GM21360 (cell line): ENCODE results near the gene DPEP1.
"Not testable (repeated sequence)": the region's sequence is repeated elsewhere in the genome, so short reads cannot be mapped to it uniquely, and the experiment has no call there.

Experiments used
- ATAC-seq: cut with Tn5 transposase; IDR thresholded peaks from one replicate; pipeline ENCODE4 v1.9.1; 2021; ENCODE audit warnings: mild to moderate bottlenecking, moderate library complexity; ENCODE audit not compliant: unreplicated experiment

Gene DPEP1

DNA sequence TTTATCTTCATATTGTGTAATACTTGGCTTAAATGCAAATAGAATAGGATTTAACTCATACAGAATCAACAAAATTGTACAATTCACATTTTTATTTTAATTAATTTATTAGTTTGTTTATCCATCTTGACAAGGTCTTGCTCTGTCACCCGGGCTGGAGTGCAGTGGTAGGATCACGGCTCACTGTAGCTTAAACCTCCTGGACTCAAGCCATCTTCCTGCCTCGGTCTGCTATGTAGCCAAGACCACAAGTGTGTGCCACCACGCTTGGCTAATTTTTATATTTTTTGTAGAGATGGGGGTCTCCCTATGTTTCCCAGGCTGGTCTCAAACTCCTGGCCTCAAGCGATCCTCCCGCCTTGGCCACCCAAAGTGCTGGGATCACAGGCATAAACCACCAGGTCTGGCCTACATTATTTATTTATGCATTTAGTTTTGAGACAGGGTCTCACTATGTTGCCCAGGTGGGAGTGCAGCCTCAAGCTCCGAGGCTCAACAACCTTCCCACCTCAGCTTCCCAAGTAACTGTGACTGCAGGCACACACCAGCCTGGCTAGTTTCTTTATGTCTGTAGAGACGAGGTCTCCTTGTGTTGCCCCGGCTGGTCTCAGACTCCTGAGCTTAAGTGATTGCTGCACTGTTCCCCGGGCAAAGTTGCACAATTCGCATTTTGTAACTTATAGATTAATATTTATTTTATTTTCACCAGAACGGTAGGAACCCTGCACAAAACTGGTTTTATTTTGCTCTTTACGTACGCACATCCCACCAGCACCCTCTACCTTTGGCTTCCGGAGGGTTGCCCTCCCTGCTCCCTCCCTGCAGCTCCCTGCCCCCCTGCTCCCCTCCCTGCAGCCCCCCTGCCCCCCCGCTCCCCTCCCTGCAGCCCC, 4.9 kb downstream of the DPEP1 start:
- ATAC-seq = no peak

DNA sequence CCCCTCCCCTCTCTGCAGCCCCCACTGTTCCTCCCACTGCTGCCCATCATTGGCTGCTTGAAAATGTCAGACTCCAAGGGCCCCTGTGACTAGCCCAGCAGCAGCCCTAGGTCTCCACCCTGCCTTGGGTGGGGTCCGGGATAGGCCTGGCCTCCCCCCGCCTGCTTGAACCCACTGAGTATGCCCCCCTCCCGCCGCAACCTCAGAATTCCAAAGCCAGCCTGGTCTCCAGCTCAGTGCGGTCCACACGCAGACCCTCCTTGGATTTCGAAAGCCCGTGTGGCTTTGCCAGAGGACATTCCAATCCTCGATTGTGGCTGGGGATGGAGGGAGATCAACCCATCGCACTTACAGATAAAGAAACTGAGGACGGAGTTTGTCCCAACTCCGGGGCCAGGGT, 6.4 kb downstream of the DPEP1 start:
- ATAC-seq = no peak

DNA sequence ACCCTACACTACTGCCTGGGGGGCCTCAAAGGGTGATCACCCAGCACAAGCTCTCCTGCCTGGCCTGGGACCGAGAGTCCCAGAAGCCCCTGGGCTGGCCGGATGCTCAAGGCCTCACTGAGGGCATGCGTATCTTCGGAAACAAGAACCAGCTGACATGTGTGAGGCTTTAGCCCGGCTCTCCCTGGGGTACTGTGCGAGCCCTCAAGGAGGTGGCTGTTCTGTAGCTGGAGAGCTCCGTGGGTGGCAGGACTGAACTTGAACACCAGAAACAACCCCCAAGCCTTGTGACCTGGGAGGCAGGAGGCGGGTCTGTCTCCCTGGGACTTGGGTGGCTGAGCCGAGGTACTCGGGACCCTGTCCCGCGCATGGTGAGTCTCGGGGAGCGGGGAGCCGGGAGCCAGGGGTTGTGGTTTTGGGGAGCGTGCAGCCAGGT, 7.0 kb downstream of the DPEP1 start:
- no peak for ATAC-seq

DNA sequence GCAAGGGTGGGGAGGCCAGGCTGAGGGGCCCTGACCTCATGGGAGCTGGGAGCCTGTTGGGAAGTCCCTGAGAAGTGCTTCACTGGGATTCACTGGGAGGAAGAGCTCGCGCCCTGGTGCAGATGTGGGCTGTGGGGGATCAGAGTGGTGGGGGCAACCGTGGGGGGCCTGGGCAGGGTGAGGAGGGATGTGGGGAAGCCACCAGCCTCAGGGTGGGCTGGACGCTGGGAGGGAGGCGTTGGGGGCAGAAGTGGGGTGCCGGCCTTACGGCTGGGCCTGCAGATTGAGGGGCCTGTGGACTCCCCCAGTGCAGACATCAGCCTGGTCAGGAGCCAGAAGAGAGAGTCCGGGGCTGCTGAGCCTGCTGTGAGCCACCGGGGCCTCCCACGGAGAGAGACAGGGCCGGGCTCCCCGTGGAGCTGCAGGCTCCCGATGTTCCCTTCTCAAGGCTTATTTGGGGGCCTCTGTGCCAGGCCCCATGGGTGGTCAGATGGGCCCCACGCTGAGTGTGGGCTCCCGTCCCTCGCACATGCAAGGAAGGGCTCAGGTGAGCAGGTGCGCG, 7.8 kb downstream of the DPEP1 start:
- ATAC-seq = no peak

DNA sequence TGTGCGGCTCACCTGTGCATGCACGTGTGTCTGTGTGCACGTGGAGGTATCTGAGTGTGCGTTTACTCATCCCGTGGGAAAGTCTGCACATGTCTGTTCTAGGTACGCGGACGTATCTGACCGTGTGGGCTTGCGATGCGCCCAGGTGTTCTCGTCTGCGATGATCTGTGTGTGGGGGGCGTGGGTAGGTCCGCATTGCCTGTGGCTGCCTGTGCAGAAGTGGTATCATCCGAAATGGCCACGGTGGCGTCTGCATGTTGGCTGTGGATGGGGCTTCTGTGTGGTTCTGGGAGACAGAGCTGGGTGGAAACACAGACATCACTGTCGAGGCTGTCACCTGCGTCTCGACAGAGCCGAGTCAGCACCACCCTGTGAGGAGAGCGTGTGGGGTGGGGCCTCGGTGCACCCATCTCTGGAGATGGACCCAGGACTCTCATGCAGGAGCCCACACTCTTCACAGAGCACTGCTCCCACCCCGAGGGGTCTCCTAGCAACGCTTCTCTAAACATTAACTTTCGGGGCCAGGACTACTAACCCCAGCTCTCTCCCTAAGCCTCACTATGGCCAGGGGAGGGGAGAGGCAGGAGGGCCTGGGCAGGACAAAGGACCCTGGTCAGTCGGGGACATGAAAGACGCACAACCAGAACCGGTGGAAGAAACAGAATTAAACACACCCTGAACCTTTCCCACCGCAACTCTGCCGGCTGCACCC, 8.4 kb downstream of the DPEP1 start:
- ATAC-seq = no peak

DNA sequence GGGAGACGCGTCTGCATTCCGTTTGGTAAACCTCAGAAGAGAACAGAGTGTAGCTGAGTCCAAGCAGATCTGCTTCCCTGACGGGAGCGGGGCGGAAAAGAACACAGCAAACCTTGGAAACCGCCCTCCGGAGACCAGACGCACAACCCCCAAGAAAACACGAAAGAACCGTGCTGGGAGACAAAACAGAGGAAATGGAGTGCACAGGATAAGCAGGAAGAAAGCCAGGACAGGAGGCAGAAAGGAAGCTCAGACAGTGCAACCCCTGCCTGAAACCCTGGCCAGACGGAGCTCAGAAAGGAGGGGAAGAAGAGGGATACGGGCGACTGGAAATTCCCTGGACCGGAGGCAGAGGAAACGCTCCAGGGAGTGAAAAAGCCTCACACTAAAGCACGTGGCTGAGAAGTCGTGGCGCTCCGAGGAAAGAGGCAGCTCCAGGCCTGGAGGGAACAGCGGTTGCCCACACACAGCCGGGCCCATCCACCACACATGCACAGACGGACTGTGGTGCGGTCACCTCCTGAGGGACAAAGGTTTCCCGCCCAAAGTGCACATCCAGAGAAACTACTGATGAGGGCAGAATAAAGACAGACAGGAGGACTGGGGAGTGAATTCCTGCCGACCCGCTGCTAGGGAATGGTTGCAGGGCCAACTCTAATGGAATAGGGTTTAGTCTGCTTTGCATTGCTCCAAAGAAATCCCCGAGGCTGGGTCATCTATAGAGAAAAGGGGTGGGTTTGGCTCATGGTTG, 10.2 kb downstream of the DPEP1 start:
- no peak for ATAC-seq

DNA sequence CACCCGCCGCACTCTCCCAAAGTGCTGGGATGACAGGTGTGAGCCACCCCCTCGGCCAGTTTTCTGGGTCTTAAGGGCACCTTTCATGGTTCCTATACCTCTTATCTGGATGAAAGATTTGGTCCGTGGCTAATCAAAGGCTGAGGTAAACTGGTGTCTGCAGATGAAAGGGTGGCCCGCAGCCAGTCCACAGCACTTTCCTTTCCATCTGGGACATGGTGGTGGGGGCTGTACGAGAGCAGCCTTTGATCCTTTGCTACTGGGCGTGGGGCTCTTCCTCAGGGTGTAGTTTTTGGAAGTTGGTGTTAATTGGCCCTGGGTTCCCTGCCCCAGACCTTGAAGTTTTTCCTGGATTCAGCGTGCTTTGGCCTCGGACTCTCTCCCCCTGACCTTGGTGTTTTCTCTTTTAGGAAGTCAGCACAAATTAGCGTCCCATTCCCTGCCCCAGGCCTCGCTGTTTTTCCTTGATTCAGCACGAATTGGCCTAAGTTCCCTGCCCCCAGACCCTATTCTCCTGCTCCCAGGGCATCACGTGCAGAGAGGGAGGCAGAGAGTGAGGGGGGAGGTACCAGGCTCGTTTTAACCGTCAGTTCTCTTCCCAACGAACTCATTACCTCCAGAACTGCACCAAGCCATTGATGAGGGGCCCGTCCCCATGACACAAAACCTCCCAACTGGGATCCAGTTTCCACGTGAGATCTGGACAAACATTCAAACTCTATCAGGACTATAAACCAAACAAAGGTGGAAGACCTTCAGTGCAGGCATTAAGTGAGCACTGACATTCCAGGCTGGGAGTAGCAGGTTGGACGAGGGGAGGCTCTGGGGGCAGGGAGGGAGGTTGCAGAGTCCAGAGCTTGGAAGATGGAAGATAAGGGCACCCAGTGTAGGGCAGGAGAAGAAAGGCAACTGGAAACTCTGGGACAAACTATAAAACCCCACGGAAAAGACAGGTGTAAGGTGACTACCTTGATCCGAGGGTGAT, 11.6 kb downstream of the DPEP1 start:
- no peak for ATAC-seq

DNA sequence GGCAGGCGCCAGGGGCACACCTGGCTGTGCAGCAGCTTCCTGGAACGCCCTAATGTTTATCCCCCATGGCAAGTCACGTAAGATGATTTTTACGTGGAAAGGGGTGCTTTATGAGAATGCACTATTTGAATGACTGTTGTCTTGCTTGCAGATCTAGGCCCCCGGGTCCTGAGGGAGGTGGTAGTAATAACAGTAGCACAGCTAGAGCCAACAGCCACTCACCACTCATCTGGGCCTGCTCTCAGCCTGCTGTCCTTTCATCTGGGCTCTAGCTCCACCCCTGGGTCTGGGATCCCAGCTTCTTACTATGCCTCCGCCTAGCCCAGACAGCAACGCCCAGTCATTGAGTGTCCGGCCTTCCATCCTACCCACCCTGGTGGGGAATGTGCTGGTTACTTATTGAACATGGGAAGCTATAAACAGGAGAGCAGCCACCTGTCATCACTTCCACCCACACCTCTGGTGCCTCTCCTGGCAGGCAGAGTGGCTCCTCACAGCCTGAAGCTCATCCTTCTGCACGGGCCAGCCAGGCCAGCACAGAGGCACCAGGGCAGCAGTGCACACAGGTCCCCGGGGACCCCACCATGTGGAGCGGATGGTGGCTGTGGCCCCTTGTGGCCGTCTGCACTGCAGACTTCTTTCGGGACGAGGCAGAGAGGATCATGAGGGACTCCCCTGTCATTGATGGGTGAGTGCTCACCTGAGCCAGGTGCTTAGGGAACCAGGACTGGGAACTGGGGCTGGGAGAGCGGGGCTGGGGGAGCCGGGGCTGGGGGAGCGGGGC, 16.6 kb downstream of the DPEP1 start:
- no peak for ATAC-seq

DNA sequence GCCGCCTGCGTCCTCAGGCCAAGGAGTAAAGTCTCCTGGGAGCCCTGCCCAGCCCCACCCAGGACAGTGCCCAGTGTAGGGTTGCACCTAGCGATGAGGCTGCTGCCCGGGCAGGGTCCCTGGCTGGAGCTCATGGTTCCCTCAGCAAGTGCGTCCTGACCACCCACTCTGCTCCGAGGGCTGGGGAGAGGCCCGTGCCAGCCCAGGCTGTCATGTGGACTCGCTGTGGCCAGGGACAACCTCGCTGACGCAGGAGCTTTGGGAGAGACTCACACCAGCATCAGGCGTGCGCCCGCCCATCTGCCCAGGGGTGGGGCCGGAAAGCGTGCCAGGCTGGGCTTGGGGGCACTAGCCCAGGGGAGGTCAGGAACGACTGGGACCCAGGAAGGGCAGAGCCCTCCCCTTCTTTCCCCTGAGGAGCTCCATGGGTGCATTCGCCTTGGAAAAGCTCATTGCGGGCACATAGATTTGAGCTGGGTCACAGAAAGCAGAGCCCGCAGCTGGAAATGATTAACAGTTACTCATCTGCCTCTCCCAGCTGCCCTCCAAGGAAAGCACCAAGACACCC, 19.7 kb downstream of the DPEP1 start:
- no peak for ATAC-seq

DNA sequence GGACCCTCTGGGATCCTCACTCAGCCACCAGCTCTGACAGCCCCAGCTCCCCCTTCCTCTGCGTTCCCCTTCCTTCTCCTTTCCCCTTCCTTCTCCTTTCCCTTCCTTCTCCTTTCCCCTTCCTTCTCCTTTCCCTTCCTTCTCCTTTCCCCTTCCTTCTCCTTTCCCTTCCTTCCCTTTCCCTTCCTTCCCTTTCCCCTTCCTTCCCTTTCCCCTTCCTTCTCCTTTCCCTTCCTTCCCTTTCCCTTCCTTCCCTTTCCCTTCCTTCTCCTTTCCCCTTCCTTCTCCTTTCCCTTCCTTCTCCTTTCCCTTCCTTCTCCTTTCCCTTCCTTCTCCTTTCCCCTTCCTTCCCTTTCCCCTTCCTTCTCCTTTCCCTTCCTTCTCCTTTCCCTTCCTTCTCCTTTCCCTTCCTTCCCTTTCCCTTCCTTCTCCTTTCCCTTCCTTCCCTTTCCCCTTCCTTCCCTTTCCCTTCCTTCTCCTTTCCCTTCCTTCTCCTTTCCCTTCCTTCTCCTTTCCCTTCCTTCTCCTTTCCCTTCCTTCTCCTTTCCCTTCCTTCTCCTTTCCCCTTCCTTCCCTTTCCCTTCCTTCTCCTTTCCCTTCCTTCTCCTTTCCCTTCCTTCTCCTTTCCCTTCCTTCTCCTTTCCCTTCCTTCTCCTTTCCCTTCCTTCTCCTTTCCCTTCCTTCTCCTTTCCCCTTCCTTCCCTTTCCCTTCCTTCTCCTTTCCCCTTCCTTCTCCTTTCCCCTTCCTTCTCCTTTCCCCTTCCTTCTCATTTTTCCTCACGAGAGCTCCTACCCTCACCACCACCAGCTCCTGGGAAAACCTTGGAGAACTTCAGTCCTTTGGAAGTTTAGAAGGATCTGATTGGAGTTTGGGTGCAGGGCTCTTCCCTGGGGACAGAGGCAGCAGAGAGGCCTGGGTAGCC, 21.3 kb downstream of the DPEP1 start:
- not testable (repeated sequence) for ATAC-seq

DNA sequence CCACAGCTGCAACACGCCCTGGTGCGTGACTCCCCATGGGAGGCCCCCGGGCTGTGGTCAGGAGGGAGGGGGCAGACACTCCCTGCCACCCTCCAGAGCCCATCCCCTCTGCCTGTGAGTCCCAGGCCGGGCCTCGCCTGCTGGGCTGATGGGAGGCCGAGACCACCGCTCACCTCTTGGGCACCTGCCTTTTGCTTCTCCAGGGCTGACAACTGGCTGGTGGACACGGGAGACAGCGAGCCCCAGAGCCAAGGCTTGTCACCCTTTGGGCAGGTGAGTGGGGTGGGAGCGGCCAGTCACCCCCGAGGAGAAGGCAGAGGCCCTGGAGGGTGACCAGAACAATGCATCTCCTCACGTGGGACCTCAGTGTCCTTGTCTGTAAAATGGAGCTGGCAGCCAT, 23.2 kb downstream of the DPEP1 start:
- ATAC-seq = no peak

DNA sequence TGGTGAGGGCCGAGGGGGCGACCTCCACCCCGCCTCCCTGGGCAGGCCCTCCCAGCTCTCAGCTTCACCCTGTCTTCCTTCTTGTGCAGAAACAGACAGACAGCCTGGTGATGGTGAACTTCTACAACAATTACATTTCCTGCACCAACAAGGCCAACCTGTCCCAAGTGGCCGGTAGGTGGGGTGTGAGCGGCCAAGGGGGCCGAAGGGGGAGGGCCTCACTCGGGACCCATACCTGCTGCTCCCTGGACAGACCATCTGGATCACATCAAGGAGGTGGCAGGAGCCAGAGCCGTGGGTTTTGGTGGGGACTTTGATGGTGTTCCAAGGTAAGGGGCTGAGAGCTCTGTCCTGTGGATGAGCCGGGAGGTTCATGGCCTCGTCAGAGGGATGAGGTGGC, 23.9 kb downstream of the DPEP1 start:
- ATAC-seq = no peak

DNA sequence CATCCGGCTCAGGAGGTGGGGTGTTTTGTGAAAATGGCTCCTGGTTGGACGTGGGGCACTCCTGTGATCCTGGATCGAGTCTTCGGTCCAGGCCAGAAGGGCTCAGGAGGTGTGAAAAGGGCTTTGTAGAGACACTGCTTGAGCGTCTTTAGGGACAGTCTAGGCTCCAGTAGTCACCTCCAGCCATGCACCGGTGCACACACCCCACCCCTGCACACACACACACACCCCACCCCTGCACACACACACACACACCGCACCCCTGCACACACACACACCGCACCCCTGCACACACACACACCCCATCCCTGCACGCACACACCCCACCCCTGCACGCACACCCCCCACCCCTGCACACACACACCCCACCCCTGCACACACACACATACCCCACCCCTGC, 25.0 kb downstream of the DPEP1 start:
- ATAC-seq = no peak

DNA sequence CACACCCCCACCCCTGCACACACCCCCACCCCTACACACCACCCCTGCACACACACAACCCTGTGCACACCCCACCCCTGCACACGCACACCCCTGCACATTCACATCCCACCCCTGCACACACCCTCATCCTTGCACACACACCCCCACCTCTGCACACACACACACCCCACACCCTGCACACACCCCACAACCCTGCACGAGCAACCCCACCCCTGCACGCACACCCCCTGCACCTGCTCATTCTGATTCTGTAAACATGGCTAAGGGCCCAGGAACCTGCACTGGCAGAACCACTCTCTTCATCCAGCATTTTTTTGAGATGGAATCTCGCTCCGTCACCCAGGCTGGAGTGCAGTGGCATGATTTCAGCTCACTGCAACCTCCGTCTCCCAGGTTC, 25.9 kb downstream of the DPEP1 start:
- ATAC-seq = no peak

DNA sequence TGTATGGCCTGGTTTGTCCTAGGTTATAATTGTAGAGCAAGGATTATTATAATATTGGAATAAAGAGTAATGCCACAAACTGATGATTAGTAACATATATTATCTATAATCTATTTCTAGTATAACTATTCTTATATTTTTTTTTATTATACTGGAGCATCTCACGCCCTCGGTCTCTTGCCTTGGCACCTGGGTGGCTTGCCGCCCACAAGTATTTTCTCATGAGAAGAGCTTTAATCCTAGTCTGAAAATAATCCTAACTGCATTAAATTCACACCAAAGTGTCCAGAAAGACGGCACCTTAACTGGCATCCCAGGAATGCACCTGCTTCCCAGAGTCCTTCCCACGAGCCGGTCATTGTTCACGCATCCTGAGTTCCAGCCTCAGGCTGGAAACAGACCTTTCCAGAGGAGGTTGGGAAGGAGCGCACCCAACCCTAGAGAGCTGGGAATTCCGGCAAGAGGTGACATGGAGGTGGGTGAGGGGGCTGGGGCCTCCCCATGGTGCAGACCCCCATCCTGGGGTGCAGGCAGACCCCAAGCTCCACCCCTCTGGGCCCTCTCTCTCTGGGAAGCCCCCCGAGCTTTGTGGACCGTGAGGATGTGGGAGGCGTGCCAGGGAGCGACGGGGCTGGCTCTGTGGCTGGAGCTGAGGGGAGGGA, 28.1 kb downstream of the DPEP1 start:
- no peak for ATAC-seq

DNA sequence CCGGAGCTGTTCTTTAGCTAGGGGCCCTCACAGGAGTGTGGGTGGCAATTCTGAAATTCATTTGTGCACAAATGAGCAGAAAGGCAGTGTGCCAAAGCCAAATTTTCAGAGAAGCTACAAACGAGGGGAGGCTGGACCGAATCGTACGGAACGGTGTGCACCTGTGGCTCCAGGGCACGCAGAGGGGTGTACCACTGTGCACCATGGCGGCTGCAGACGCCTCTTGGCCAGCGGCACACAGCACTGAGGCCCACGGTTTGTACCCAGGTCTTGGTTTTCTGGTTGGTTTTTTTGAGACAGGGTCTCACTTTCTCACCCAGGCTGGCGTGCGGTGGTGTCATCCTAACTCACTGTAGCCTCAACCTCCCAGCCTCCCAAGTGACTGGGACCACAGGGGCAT, 29.1 kb downstream of the DPEP1 start:
- no peak for ATAC-seq

DNA sequence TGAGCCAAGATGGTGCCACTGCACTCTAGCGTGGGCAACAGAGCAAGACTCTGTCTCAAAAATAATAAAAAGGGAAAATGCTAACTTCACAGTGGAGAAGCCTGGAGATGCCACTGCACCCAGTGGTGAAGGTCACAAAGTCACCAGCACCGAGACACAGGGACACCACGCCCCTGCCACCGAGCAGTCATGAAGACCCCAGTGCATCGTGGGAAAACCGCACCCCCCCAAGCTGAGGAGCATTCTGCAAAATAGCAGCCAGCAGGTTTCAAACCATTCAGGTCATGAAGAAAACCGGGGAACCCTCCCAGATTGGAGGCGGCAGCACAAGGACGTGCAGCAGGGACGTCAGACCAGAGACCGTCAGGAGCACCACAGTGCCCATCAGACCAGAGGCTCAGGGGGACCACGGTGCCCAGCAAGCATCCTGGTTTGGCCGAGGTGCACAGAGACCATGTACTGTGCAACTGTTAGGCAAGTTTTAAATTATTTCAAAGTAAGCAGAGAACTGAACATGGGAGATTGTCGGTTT, 30.4 kb downstream of the DPEP1 start:
- ATAC-seq = no peak
